ENCODE data around the gene ATXN7L3.

Gene ATXN7L3

GRCh38 chr17:44197107-44197506 is 2.6 kb downstream of the ATXN7L3 start:
- Histone ChIP-seq H3K27ac (ENCODE audit: low read depth, low read length) (no peak overlapping the region), H3K79me1 (ENCODE audit: low read length) (peaks cover 28% of the 10 kb centered on the region), H2BK120ac (ENCODE audit: insufficient read depth, low read length, poor library complexity) (no peak overlapping the region), H2AK5ac (ENCODE audit: low read length) (no peak overlapping the region), H3K27me3 (ENCODE audit: insufficient read depth, low read length) (no peaks in the 10 kb centered on the region), H3K36me3 (ENCODE audit: control insufficient read depth in 1 of 2, insufficient read depth in 2 of 2, low read length in 2 of 2) (peaks cover 40 to 49% of the 10 kb centered on the region in 2 experiments), H4K12ac (ENCODE audit: low read depth, low read length) (no peak overlapping the region), H3K9me3 (ENCODE audit: insufficient read depth, low read depth, low read length) (no peaks in the 10 kb centered on the region), H3K9ac (ENCODE audit: low read length) (no peak overlapping the region), H3K4me1 (ENCODE audit: control insufficient read depth in 1 of 2, insufficient read depth in 2 of 2, low read length in 2 of 2) (peaks cover 28 to 41% of the 10 kb centered on the region in 2 experiments), H3K14ac (ENCODE audit: low read length) (no peak overlapping the region), H2BK12ac (ENCODE audit: low read length) (no peak overlapping the region), H2BK5ac (ENCODE audit: low read depth, low read length, poor library complexity) (no peak overlapping the region), H3K18ac (ENCODE audit: low read length) (peak overlapping the region; percentile 26), H3K4me3 (ENCODE audit: low read depth, low read length) (no peak overlapping the region), H4K8ac (ENCODE audit: low read depth, low read length) (no peak overlapping the region), H2AFZ (ENCODE audit: insufficient read depth, low read length, poor library complexity) (no peak overlapping the region), H3K23ac (ENCODE audit: low read length) (no peak overlapping the region), H4K91ac (ENCODE audit: low read depth, low read length) (no peak overlapping the region), H3K79me2 (ENCODE audit: control insufficient read depth, insufficient read depth, low read length, poor library complexity) (peaks cover 21% of the 10 kb centered on the region), H3K4me2 (ENCODE audit: low read length) (no peak overlapping the region), H3K4ac (ENCODE audit: low read depth, low read length) (peak overlapping the region; percentile 43)
- WGBS (ENCODE audit: extremely low coverage, insufficient coverage, insufficient read length): no CpG with 5 or more reads among the region's 15 CpGs
- no peak for DNase-seq

GRCh38 chr17:44193326-44194084 is 6.2 kb downstream of the ATXN7L3 start:
- H2BK5ac ChIP-seq (ENCODE audit: low read depth, low read length, poor library complexity): peak overlapping the region; percentile 52
- no peak overlapping the region for H3K23ac ChIP-seq (ENCODE audit: low read length)
- H3K4me3 ChIP-seq (ENCODE audit: low read depth, low read length): no peak overlapping the region
- no peaks in the 10 kb centered on the region for H3K27me3 ChIP-seq (ENCODE audit: insufficient read depth, low read length)
- peak overlapping the region; percentile 18 for H4K8ac ChIP-seq (ENCODE audit: low read depth, low read length)
- no peak overlapping the region for H2BK12ac ChIP-seq (ENCODE audit: low read length)
- peaks cover 11% of the 10 kb centered on the region for H3K79me2 ChIP-seq (ENCODE audit: control insufficient read depth, insufficient read depth, low read length, poor library complexity)
- H3K14ac ChIP-seq (ENCODE audit: low read length): peak overlapping the region; percentile 59
- H3K9me3 ChIP-seq (ENCODE audit: insufficient read depth, low read depth, low read length): no peaks in the 10 kb centered on the region
- H2BK120ac ChIP-seq (ENCODE audit: insufficient read depth, low read length, poor library complexity): no peak overlapping the region
- peak overlapping the region; percentile 23 for H2AK5ac ChIP-seq (ENCODE audit: low read length)
- peak overlapping the region; percentile 34 for H3K18ac ChIP-seq (ENCODE audit: low read length)
- no CpG with 5 or more reads among the region's 14 CpGs for WGBS (ENCODE audit: extremely low coverage, insufficient coverage, insufficient read length)
- peak overlapping the region; percentile 16 for H4K12ac ChIP-seq (ENCODE audit: low read depth, low read length)
- H3K4me1 ChIP-seq (ENCODE audit: control insufficient read depth in 1 of 2, insufficient read depth in 2 of 2, low read length in 2 of 2): peaks cover 31 to 42% of the 10 kb centered on the region in 2 experiments
- peaks cover 15% of the 10 kb centered on the region for H3K79me1 ChIP-seq (ENCODE audit: low read length)
- H3K4ac ChIP-seq (ENCODE audit: low read depth, low read length): peak overlapping the region; percentile 17
- H3K36me3 ChIP-seq (ENCODE audit: control insufficient read depth in 1 of 2, insufficient read depth in 2 of 2, low read length in 2 of 2): peaks cover 57 to 71% of the 10 kb centered on the region in 2 experiments
- H3K27ac ChIP-seq (ENCODE audit: low read depth, low read length): peak overlapping the region; percentile 79
- no peak for DNase-seq
- H3K9ac ChIP-seq (ENCODE audit: low read length): peak overlapping the region; percentile 11
- H4K91ac ChIP-seq (ENCODE audit: low read depth, low read length): peak overlapping the region; percentile 49
- H2AFZ ChIP-seq (ENCODE audit: insufficient read depth, low read length, poor library complexity): no peak overlapping the region
- H3K4me2 ChIP-seq (ENCODE audit: low read length): no peak overlapping the region

- no peak overlapping the region for H3K9ac ChIP-seq (ENCODE audit: low read length)
- peaks cover 57 to 69% of the 10 kb centered on the region in 2 experiments for H3K36me3 ChIP-seq (ENCODE audit: control insufficient read depth in 1 of 2, insufficient read depth in 2 of 2, low read length in 2 of 2)
- no peaks in the 10 kb centered on the region for H3K27me3 ChIP-seq (ENCODE audit: insufficient read depth, low read length)
- no peak overlapping the region for H3K4me3 ChIP-seq (ENCODE audit: low read depth, low read length)
- no peak overlapping the region for H3K23ac ChIP-seq (ENCODE audit: low read length)
- no peak overlapping the region for H2AFZ ChIP-seq (ENCODE audit: insufficient read depth, low read length, poor library complexity)
- H3K27ac ChIP-seq (ENCODE audit: low read depth, low read length): peak overlapping the region; percentile 79
- H3K4ac ChIP-seq (ENCODE audit: low read depth, low read length): peak overlapping the region; percentile 11
- no peak for DNase-seq
- peak overlapping the region; percentile 49 for H4K91ac ChIP-seq (ENCODE audit: low read depth, low read length)
- peak overlapping the region; percentile 86 for H2AK5ac ChIP-seq (ENCODE audit: low read length)
- H4K8ac ChIP-seq (ENCODE audit: low read depth, low read length): peak overlapping the region; percentile 18
- H3K18ac ChIP-seq (ENCODE audit: low read length): peak overlapping the region; percentile 81
- H4K12ac ChIP-seq (ENCODE audit: low read depth, low read length): peak overlapping the region; percentile 60
- peak overlapping the region; percentile 56 for H2BK12ac ChIP-seq (ENCODE audit: low read length)
- H3K4me1 ChIP-seq (ENCODE audit: control insufficient read depth in 1 of 2, insufficient read depth in 2 of 2, low read length in 2 of 2): peaks cover 25 to 39% of the 10 kb centered on the region in 2 experiments
- H3K4me2 ChIP-seq (ENCODE audit: low read length): no peak overlapping the region
- H3K79me1 ChIP-seq (ENCODE audit: low read length): peaks cover 14% of the 10 kb centered on the region
- H3K14ac ChIP-seq (ENCODE audit: low read length): peak overlapping the region; percentile 33
- no peaks in the 10 kb centered on the region for H3K9me3 ChIP-seq (ENCODE audit: insufficient read depth, low read depth, low read length)
- H3K79me2 ChIP-seq (ENCODE audit: control insufficient read depth, insufficient read depth, low read length, poor library complexity): peaks cover 4% of the 10 kb centered on the region
- WGBS (ENCODE audit: extremely low coverage, insufficient coverage, insufficient read length): no CpG with 5 or more reads among the region's 5 CpGs
- peak overlapping the region; percentile 57 for H2BK120ac ChIP-seq (ENCODE audit: insufficient read depth, low read length, poor library complexity)
- peak overlapping the region; percentile 52 for H2BK5ac ChIP-seq (ENCODE audit: low read depth, low read length, poor library complexity)
Observed at GRCh38 chr17:44192750-44193149, 6.9 kb downstream of the ATXN7L3 start.

GRCh38 chr17:44191941-44192496 is 7.7 kb downstream of the ATXN7L3 start:
- no CpG with 5 or more reads among the region's 7 CpGs for WGBS (ENCODE audit: extremely low coverage, insufficient coverage, insufficient read length)
- H3K4me2 ChIP-seq (ENCODE audit: low read length): peak overlapping the region; percentile 17

More at GRCh38 chr17:44191941-44192496, 7.7 kb downstream of the ATXN7L3 start:
- Histone ChIP-seq H3K27ac (ENCODE audit: low read depth, low read length) (peak overlapping the region; percentile 79), H2BK12ac (ENCODE audit: low read length) (no peak overlapping the region), H2BK120ac (ENCODE audit: insufficient read depth, low read length, poor library complexity) (peak overlapping the region; percentile 12), H4K91ac (ENCODE audit: low read depth, low read length) (peak overlapping the region; percentile 54), H3K23ac (ENCODE audit: low read length) (no peak overlapping the region), H2BK5ac (ENCODE audit: low read depth, low read length, poor library complexity) (peak overlapping the region; percentile 20), H3K14ac (ENCODE audit: low read length) (peak overlapping the region; percentile 40), H3K9me3 (ENCODE audit: insufficient read depth, low read depth, low read length) (no peaks in the 10 kb centered on the region), H2AFZ (ENCODE audit: insufficient read depth, low read length, poor library complexity) (no peak overlapping the region), H2AK5ac (ENCODE audit: low read length) (peak overlapping the region; percentile 14), H4K8ac (ENCODE audit: low read depth, low read length) (peak overlapping the region; percentile 72), H3K4ac (ENCODE audit: low read depth, low read length) (peak overlapping the region; percentile 43), H3K18ac (ENCODE audit: low read length) (peak overlapping the region; percentile 22), H3K36me3 (ENCODE audit: control insufficient read depth in 1 of 2, insufficient read depth in 2 of 2, low read length in 2 of 2) (peaks cover 50 to 62% of the 10 kb centered on the region in 2 experiments), H3K79me1 (ENCODE audit: low read length) (peaks cover 17% of the 10 kb centered on the region), H4K12ac (ENCODE audit: low read depth, low read length) (peak overlapping the region; percentile 50), H3K27me3 (ENCODE audit: insufficient read depth, low read length) (no peaks in the 10 kb centered on the region), H3K9ac (ENCODE audit: low read length) (no peak overlapping the region), H3K4me3 (ENCODE audit: low read depth, low read length) (peak overlapping the region; percentile 23), H3K79me2 (ENCODE audit: control insufficient read depth, insufficient read depth, low read length, poor library complexity) (peaks cover 7% of the 10 kb centered on the region), H3K4me1 (ENCODE audit: control insufficient read depth in 1 of 2, insufficient read depth in 2 of 2, low read length in 2 of 2) (peaks cover 24 to 36% of the 10 kb centered on the region in 2 experiments)
- DNase-seq: peak in 1 of 2 donors; percentile 19
